GM18519 (cell line): Measurements from ENCODE around the gene ZNF445.
"Not testable (repeated sequence)": the region's sequence is repeated elsewhere in the genome, so short reads cannot be mapped to it uniquely, and the experiment has no call there.

Experiments used
- ATAC-seq: cut with Tn5 transposase; IDR thresholded peaks from one replicate; pipeline ENCODE4 v1.9.1; 2021; ENCODE audit warnings: mild to moderate bottlenecking, moderate library complexity; ENCODE audit not compliant: unreplicated experiment, low FRiP score

The ZNF445 gene

GRCh38 chr3:44478055-44478468 lies 592 bp upstream of the ZNF445 start:
- ATAC-seq: no peak

- no peak for ATAC-seq
Observed at GRCh38 chr3:44476963-44477311, 533 bp downstream of the ZNF445 start.

- ATAC-seq: no peak
Observed at GRCh38 chr3:44476181-44476611, 1.3 kb downstream of the ZNF445 start.

GRCh38 chr3:44474886-44475285 lies 2.6 kb downstream of the ZNF445 start:
- ATAC-seq: not testable (repeated sequence)

- no peak for ATAC-seq
Observed at GRCh38 chr3:44470430-44470829, 7.0 kb downstream of the ZNF445 start.

- no peak for ATAC-seq
Observed at GRCh38 chr3:44469914-44470313, 7.6 kb downstream of the ZNF445 start.

GRCh38 chr3:44468572-44469520 lies 8.6 kb downstream of the ZNF445 start:
- no peak for ATAC-seq

- not testable (repeated sequence) for ATAC-seq
Observed at GRCh38 chr3:44468099-44468537, 9.4 kb downstream of the ZNF445 start.

GRCh38 chr3:44467241-44467640 lies 10.2 kb downstream of the ZNF445 start:
- ATAC-seq: no peak

- ATAC-seq: not testable (repeated sequence)
Observed at GRCh38 chr3:44464920-44465319, 12.6 kb downstream of the ZNF445 start.

- ATAC-seq: no peak
Observed at GRCh38 chr3:44464509-44464908, 13.0 kb downstream of the ZNF445 start.

GRCh38 chr3:44460050-44460449 lies 17.4 kb downstream of the ZNF445 start:
- not testable (repeated sequence) for ATAC-seq

GRCh38 chr3:44455318-44455717 lies 22.2 kb downstream of the ZNF445 start:
- ATAC-seq: no peak

GRCh38 chr3:44454258-44454657 lies 23.2 kb downstream of the ZNF445 start:
- ATAC-seq: no peak

GRCh38 chr3:44451441-44451840 lies 26.0 kb downstream of the ZNF445 start:
- ATAC-seq: no peak

- ATAC-seq: no peak
Observed at GRCh38 chr3:44446929-44447328, 30.5 kb downstream of the ZNF445 start.

GRCh38 chr3:44445786-44446185 lies 31.7 kb downstream of the ZNF445 start:
- no peak for ATAC-seq

- no peak for ATAC-seq
Observed at GRCh38 chr3:44444896-44445691, 32.4 kb downstream of the ZNF445 start.

GRCh38 chr3:44444437-44444836 lies 33.0 kb downstream of the ZNF445 start:
- no peak for ATAC-seq

GRCh38 chr3:44442596-44443309 lies 34.7 kb downstream of the ZNF445 start:
- no peak for ATAC-seq
